Measurements from ENCODE around the gene ATF4.
A peak's percentile ranks its signal among the peaks of the same experiment; 100 is the strongest.

ATF4 gene

DNA sequence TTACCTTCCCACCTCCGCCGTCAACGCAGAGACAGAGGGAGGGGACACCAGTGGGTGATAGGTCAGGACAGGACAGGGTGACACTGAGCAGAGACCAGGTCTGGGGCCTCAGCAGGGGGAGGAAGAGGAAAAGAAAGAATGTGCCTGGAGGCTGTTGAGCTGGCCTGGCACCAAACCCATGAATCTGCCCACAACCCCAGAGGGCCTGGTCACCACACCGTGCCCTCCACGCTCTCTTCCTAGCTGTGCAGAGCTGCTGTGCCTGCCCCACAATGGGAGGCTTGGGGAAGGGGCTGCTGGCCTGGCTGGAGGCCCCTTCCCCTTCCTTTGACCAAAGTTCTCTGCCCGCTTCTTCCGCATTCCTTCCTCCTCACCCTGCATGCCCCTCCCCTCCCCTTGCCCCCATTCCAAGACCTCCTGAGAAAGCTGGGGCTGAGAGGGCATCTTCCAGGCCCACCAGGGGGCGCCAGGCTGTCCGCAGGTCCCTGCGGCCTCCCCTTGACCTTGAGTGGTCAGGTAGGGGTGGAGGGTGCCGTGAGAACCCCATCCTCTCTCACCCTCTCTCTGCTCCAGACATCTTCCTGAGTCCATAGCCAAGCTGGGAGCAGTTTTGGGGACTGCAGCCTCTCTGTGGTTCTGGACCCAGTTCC lies 39.2 kb downstream of the ATF4 start:
- no peaks in the 10 kb centered on the region for H3K36me3 ChIP-seq (ENCODE audit: control insufficient read depth, low read length)
- H3K9me3 ChIP-seq (ENCODE audit: control insufficient read depth, insufficient read depth, low read length), result no peaks in the 10 kb centered on the region; the same call in 1 of the 2 replicates
- no peak overlapping the region for H3K27ac ChIP-seq (ENCODE audit: low read depth, low read length)
- no peaks in the 10 kb centered on the region for H3F3A ChIP-seq (ENCODE audit: control insufficient read depth, insufficient read depth)
- 0 out of 2 replicates have a peak, but pooled peaks cover 5% of the 10 kb centered on the region for H3K27me3 ChIP-seq (ENCODE audit: control insufficient read depth, low read length)
- no peak overlapping the region for H3K4me3 ChIP-seq (ENCODE audit: low read length)
- no peaks in the 10 kb centered on the region for H3K79me2 ChIP-seq (ENCODE audit: control insufficient read depth, low read length)
- H3K4me1 ChIP-seq (ENCODE audit: control insufficient read depth, low read length), result no peaks in the 10 kb centered on the region
- H3K9me2 ChIP-seq (replicated peaks; ENCODE audit: control insufficient read depth, low read length), result no peaks in the 10 kb centered on the region
- H3K4me2 ChIP-seq (ENCODE audit: low read length), result no peak overlapping the region
- TF ChIP-seq, protein P1, sequence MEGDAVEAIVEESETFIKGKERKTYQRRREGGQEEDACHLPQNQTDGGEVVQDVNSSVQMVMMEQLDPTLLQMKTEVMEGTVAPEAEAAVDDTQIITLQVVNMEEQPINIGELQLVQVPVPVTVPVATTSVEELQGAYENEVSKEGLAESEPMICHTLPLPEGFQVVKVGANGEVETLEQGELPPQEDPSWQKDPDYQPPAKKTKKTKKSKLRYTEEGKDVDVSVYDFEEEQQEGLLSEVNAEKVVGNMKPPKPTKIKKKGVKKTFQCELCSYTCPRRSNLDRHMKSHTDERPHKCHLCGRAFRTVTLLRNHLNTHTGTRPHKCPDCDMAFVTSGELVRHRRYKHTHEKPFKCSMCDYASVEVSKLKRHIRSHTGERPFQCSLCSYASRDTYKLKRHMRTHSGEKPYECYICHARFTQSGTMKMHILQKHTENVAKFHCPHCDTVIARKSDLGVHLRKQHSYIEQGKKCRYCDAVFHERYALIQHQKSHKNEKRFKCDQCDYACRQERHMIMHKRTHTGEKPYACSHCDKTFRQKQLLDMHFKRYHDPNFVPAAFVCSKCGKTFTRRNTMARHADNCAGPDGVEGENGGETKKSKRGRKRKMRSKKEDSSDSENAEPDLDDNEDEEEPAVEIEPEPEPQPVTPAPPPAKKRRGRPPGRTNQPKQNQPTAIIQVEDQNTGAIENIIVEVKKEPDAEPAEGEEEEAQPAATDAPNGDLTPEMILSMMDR (IDR thresholded peaks at IDR 0.05; ENCODE audit: low read depth, low read length, poor library complexity, severe bottlenecking), result peak; percentile 78
- TF ChIP-seq EZH2phosphoT487 (IDR thresholded peaks at IDR 0.05; ENCODE audit: borderline replicate concordance, low read length), result no peak
- no peaks in the 10 kb centered on the region for H4K20me1 ChIP-seq (ENCODE audit: control insufficient read depth, insufficient read depth, low read depth, low read length)

DNA sequence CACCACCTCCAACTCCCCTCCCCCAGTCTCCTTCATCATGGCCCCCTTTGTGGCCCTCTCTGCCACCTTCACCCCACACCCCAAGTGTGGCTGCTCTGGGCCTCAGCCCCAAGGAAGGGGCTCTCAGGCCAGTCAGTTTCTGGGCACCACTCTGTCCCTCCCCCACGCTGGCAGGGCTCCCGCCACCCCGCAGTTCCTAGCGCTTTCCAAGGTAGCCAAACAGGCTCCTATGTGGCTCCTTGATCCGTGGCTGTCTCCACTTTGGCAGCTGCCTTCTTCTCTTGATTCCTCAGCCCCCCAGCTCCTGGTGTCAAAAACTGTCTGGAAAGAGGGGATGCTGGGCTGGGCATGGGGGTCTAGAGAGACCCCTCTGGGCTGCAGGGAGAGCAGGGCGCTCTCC lies 39.8 kb downstream of the ATF4 start:
- no peaks in the 10 kb centered on the region for H3K4me1 ChIP-seq (ENCODE audit: control insufficient read depth, low read length)
- H3K36me3 ChIP-seq (ENCODE audit: control insufficient read depth, low read length), result no peaks in the 10 kb centered on the region
- H3K27me3 ChIP-seq (ENCODE audit: control insufficient read depth, low read length), result 0 out of 2 replicates have a peak, but pooled peaks cover 5% of the 10 kb centered on the region
- no peaks in the 10 kb centered on the region for H4K20me1 ChIP-seq (ENCODE audit: control insufficient read depth, insufficient read depth, low read depth, low read length)
- H3K9me2 ChIP-seq (replicated peaks; ENCODE audit: control insufficient read depth, low read length), result no peaks in the 10 kb centered on the region
- H3K27ac ChIP-seq (ENCODE audit: low read depth, low read length), result no peak overlapping the region
- H3K9me3 ChIP-seq (ENCODE audit: control insufficient read depth, insufficient read depth, low read length), result no peaks in the 10 kb centered on the region; the same call in 1 of the 2 replicates
- H3F3A ChIP-seq (ENCODE audit: control insufficient read depth, insufficient read depth), result no peaks in the 10 kb centered on the region
- no peak overlapping the region for H3K4me3 ChIP-seq (ENCODE audit: low read length)
- H3K4me2 ChIP-seq (ENCODE audit: low read length), result no peak overlapping the region
- TF ChIP-seq EZH2phosphoT487 (IDR thresholded peaks at IDR 0.05; ENCODE audit: borderline replicate concordance, low read length), result no peak
- TF ChIP-seq, protein P1 (IDR thresholded peaks at IDR 0.05; ENCODE audit: low read depth, low read length, poor library complexity, severe bottlenecking), result no peak
- H3K79me2 ChIP-seq (ENCODE audit: control insufficient read depth, low read length), result no peaks in the 10 kb centered on the region

DNA sequence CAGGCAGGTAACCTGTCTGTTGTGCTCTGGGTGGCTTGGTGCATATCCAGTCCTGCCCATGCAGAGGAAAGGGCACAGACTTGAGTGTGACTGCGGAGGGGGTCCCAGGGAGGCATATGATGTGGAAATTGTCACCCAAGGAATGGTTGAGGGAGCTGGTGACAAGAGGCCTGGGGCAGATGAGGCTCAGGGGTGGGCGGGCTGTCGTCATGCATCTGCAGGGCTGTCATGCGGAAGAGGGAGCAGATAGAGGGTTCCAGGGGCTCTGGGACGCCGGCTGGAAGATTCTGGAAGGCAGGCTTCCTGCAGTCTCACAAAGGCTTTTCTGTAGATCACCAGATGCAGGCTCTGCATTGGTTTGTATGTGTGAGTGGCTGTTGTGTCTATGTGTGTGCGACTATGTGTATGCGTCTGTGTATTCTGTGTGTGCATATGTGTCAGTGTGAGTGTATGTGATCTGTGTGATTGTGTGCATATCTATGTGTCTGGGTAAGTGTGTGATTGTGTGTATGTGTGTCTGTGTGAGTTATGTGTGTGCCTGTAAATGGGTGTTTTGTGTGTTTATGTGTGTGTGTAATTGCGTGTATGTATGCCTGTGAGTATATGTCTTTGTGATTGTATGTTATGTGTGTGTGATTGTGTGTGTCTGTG lies 42.6 kb downstream of the ATF4 start:
- Histone ChIP-seq H3K4me2 (ENCODE audit: low read length) (no peak overlapping the region), H3K27me3 (ENCODE audit: control insufficient read depth, low read length) (no peaks in the 10 kb centered on the region), H3K9me3 (ENCODE audit: control insufficient read depth, insufficient read depth, low read length) (no peaks in the 10 kb centered on the region; the same call in 1 of the 2 replicates), H3K9me2 (replicated peaks; ENCODE audit: control insufficient read depth, low read length) (no peaks in the 10 kb centered on the region), H3K4me3 (ENCODE audit: low read length) (no peak overlapping the region), H3F3A (ENCODE audit: control insufficient read depth, insufficient read depth) (no peaks in the 10 kb centered on the region), H4K20me1 (ENCODE audit: control insufficient read depth, insufficient read depth, low read depth, low read length) (no peaks in the 10 kb centered on the region), H3K27ac (ENCODE audit: low read depth, low read length) (no peak overlapping the region), H3K4me1 (ENCODE audit: control insufficient read depth, low read length) (peaks cover 10% of the 10 kb centered on the region), H3K79me2 (ENCODE audit: control insufficient read depth, low read length) (no peaks in the 10 kb centered on the region), H3K36me3 (ENCODE audit: control insufficient read depth, low read length) (no peaks in the 10 kb centered on the region)
- TF ChIP-seq, protein P1 (IDR thresholded peaks at IDR 0.05; ENCODE audit: low read depth, low read length, poor library complexity, severe bottlenecking), result no peak
- TF ChIP-seq EZH2phosphoT487 (IDR thresholded peaks at IDR 0.05; ENCODE audit: borderline replicate concordance, low read length), result no peak

All from DOHH2 (cell line).